Mononuclear cell (primary cell): ENCODE results near the gene LRRFIP1. TPM values are rescaled to one million over a fixed set of nuclear protein-coding genes. Genes with fewer than 3 reads are reported as not detected.
A peak's percentile ranks its signal among the peaks of the same experiment; 100 is the strongest.

Source experiments
- H3K27me3 ChIP-seq: 2 replicates; pipeline ENCODE4 v1.6.0; 2011; ENCODE audit warnings: low read length, control low read depth; ENCODE audit not compliant: insufficient read depth
- H3K4me1 ChIP-seq: 2 replicates; pipeline ENCODE4 v1.5.1; 2011; ENCODE audit warnings: mild to moderate bottlenecking, low read length, control low read depth; ENCODE audit not compliant: insufficient read depth
- H3K4me3 ChIP-seq: 2 replicates; pipeline ENCODE4 v1.5.1; 2011; ENCODE audit warnings: mild to moderate bottlenecking, low read length, moderate library complexity
- H3K9me3 ChIP-seq: 2 replicates; pipeline ENCODE4 v1.5.1; 2011; ENCODE audit warnings: low read depth, mild to moderate bottlenecking, control low read depth, low read length
- total RNA-seq: library from RNA; depleted of rRNA; stranded (reverse); fragments of >200 nt; gene quantifications from one replicate; pipeline ENCODE4 v1.2.3, GENCODE V29; 2012

Gene LRRFIP1, protein sequence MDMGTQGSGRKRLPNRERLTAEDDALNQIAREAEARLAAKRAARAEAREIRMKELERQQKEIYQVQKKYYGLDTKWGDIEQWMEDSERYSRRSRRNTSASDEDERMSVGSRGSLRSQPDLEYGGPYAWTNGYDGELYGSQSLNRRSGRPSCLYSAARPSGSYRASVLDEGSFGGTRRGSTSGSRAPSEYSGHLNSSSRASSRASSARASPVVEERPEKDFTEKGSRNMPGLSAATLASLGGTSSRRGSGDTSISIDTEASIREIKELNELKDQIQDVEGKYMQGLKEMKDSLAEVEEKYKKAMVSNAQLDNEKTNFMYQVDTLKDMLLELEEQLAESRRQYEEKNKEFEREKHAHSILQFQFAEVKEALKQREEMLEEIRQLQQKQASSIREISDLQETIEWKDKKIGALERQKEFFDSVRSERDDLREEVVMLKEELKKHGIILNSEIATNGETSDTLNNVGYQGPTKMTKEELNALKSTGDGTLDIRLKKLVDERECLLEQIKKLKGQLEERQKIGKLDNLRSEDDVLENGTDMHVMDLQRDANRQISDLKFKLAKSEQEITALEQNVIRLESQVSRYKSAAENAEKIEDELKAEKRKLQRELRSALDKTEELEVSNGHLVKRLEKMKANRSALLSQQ
- 128 TPM for total RNA-seq

DNA sequence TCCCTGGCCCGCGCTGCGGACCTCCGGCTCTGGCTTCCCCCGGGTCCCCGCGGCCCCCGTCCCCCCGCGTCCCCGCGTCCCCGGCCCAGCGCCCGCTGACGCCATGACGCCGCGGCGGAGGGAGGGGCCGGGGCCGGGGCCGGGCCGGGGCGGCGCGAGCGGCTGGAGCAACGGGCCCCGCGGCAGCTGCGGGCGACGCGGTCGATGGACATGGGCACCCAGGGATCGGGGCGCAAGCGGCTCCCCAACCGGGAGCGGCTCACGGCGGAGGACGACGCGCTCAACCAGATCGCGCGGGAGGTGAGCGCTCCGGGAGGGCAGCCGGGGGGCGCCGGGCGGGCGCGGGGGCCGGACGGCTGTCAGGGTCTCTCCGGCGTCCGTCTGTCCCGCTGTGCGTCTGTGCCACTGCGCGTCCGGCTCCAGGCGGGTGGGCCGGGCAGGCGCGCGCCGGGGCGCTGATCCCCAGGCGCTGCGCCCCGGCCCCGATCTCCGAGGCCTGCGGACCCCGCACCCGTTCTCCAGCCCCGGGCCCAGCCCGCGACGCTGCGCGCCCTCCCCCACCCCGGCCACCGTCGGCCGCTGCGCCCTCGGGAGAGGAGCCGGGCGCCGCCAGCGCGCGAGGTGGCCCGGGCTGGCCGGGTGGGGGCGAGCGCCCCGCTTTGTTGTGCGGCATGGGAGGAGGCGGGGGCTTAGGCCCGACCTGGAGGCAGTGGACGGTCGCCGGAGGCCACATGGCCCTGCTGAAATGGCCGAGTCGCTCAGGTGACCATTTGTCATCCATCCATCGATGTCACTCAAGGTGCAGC is at the start of gene LRRFIP1:
Gene LRRFIP1 (plus strand): TSS at position 147 of the 806 bp plus-strand sequence. CDS start 58 bp downstream, at position 205.
- Histone ChIP-seq H3K9me3 (no peaks in the 10 kb centered on the region), H3K4me3 (peak within 1 kb of the TSS; percentile 37), H3K4me1 (peaks cover 39% of the 10 kb centered on the region), H3K27me3 (peaks cover 16% of the 10 kb centered on the region)

DNA sequence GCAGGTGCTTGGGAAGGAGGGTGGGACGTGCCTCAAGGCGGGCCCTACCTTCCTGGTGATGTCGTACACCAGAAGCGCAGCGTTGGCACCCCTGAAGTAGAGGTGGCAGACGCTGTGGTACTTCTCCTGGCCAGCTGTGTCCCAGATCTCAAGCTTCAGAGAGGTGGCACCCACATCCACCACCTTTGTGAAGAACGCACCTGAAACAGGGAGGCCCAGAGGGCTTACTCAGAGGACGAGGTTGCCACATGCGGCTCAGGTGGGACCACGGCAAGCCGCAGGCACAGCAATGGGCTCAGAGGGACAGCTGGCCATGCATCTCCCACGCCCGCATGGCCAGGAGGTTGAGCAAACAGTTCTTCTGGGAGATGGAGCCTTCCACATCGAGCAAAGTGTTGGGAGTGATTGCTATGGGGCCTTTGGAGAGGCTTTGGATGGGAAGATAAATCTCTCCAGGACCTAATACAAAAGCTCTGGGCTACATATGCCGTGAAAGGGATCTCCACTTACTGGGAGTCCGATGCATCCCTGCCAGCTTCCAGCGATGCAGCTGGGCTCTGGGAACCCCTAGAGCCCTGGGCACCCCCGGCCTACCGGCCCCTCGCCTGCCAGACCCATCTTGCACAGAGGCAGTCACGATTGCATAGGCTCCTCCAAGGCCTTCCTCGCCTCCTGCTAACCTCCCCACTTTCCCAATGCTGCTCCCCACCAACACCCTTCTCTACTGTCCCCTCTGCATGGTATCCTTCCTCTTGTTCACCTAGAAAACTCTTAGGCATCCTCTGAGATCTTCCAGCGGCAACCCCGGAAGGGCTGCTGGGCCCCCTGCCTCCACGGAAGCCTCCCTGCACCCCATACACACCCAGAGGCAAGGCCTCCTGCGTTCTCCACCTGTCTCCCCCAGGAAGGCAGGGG is 49.2 kb upstream of the LRRFIP1 start:
- H3K4me3 ChIP-seq = no peak overlapping the region
- H3K9me3 ChIP-seq = no peaks in the 10 kb centered on the region
- no peaks in the 10 kb centered on the region for H3K27me3 ChIP-seq
- H3K4me1 ChIP-seq = no peaks in the 10 kb centered on the region

DNA sequence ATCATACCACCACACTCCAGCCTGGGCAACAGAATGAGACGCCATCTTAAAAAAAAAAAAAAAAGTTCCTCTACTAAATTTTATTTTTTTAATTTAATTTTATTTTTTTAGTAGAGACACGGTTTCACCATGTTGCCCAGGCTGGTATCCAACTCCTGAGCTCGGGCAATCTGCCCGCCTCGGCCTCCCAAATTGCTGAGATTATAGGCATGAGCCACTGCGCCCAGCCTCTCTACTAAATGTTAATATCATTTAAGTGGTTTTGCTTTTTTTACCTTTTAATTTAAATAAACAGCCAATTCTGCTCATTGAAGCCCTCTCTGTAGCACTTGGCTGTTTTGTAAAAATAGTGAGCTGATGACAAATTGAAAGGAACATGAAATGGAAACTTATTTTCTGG is 46.1 kb upstream of the LRRFIP1 start:
- H3K4me1 ChIP-seq = no peaks in the 10 kb centered on the region
- H3K27me3 ChIP-seq = no peaks in the 10 kb centered on the region
- H3K9me3 ChIP-seq = no peaks in the 10 kb centered on the region
- no peak overlapping the region for H3K4me3 ChIP-seq

DNA sequence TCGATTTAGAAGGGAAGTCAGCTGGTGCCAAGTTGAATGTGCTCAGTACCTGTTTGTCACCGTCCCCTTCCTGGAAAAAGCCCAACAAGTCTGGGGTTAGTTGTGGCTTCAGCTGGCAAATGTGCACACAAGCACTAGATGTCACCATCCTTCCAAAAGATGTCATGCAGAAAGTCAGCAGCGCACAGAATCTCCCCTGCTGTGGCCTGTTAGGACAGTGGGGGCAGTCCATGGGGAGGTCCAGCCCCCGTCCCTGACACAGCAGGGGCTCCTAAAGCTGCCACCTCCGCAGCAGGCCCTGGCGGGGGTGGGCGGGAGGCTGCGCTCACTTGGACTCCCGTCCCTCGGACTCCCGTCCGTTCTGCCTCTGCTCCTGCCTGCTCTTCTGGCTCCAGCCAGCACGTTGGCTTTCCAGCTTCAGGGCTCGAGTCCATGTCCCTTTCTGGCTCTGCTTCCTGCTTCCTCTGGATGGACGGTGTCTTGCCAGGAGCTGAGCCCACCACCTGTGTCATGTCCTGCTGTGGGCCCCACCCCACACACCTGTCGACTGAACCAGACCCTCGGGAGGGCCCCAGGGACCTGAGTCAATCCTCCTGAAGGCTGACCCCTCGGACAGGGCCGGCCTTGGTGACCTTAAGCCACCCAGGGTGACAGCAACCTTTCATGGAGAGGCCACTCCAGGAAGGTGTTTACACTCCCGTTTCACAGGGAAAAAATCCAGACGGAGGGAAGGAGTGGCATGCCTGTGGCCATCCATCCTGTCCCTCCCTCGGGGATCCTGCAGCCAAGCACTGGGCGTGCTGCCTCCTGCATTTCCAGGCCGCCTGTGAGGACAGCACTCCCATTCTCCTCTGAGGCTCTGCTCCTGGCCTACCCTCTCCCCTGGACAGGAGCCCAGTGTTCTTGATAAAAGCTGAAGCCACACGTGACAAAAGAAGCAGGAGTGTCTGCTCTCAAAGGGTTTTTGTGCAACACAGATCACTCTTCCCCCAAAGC is 45.3 kb upstream of the LRRFIP1 start:
- Histone ChIP-seq H3K9me3 (no peaks in the 10 kb centered on the region), H3K4me1 (no peaks in the 10 kb centered on the region), H3K4me3 (no peak overlapping the region), H3K27me3 (no peaks in the 10 kb centered on the region)

DNA sequence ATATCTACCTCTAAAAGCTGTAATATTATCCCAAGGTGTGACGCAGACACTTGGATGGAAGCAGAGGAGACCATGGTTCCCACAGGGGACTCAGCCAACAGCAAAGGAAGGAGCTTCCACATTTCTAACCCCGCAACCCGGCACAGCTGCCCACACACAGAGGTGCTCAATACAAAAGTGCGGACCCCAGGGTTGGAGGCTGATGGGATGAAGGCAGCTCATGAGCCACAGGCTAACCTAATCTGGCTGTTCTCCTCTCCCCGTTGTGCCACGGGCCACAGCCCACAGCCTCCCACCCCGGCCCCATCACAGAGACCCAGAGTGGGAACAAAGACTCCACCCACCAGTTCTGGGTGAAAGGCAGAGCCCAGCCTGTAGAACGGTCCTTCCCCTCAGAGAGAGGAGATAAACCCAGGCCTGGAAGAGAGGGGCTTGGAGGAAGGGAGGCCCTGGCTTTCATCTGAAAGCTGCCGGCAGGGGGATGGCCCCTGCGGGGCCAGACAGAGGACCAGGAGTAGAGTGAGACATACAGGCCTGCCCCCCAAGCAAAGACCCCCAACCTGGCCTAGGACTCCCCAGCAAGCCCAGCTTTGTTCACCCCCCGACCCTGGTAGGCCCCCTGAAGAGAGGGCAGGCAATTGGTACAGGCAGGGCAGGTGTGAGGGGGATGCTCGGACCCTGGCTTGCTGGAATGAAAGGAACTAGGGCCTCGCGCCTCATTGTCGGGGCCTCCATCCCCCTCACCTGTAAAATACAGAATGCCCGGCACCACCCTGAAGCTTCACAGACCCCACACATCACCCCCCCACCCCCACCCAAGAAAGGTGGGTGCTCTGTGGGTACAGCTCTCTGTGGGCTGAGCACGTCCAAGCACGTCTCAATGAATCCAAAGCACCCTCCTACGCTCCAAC is 43.7 kb upstream of the LRRFIP1 start:
- no peaks in the 10 kb centered on the region for H3K27me3 ChIP-seq
- no peaks in the 10 kb centered on the region for H3K4me1 ChIP-seq
- H3K4me3 ChIP-seq = no peak overlapping the region
- no peaks in the 10 kb centered on the region for H3K9me3 ChIP-seq

DNA sequence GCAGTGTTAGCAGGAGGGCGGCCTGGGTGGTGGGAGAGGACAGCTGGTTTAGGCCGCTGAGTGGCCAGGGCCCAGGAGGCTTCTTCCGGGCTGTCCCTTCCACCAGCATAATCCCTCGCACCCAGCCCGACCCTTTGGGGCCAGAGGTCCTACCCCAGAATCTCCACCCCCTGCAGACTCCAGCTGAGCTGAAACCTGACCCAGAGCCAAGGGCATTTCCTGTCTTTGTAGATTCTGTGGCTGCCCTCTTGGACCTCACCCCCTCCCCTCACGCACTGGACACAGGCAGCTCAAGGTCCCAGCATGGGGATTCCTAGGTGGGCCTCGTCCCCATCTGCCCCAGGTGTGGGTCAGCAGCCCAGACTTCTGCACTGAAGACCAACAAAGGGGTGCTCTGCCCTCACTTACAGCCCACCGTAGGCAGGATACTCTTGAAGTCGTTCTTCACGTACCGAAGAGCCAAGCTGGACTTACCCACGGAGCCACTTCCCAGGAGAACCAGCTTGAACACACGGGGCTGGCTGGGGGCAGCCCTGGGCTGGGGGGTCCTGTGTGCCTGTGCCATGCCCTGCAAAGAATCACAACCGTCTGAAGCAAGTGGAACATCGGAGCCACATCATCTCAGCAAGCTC is 41.7 kb upstream of the LRRFIP1 start:
- Histone ChIP-seq H3K4me1 (no peaks in the 10 kb centered on the region), H3K27me3 (no peaks in the 10 kb centered on the region), H3K9me3 (no peaks in the 10 kb centered on the region), H3K4me3 (no peak overlapping the region)

DNA sequence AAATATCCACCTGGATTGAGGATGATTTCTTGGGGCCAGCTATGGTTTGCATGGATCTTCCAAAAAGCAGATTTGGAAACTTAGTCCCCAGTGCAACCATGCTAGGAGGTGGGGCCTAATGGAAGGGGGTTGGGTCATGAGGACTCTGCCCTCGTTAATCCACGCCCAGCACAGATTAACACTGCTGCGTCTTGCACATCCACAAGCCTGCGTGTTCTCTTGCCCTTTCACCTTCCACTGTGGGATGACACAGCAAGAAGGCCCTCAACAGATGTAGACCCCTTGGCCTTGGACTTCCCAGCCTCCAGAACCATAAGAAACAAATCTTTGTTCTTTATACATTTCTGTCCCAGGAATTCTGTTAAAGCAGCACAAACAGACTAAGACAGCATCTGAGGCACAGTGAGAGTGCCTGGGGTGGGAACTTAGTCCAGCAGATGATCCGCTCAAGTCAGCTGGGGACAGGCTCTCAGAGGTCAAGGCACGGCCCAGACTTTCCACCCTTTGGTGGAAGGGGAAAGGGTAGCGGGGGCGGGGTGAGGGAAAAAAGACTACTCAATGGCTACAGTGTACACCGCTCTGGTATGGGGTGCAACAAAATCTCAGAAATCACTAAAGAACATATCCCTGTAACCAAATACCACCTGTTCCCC is 39.2 kb upstream of the LRRFIP1 start:
- Histone ChIP-seq H3K27me3 (no peaks in the 10 kb centered on the region), H3K4me3 (no peak overlapping the region), H3K9me3 (no peaks in the 10 kb centered on the region), H3K4me1 (peaks cover 6% of the 10 kb centered on the region)

DNA sequence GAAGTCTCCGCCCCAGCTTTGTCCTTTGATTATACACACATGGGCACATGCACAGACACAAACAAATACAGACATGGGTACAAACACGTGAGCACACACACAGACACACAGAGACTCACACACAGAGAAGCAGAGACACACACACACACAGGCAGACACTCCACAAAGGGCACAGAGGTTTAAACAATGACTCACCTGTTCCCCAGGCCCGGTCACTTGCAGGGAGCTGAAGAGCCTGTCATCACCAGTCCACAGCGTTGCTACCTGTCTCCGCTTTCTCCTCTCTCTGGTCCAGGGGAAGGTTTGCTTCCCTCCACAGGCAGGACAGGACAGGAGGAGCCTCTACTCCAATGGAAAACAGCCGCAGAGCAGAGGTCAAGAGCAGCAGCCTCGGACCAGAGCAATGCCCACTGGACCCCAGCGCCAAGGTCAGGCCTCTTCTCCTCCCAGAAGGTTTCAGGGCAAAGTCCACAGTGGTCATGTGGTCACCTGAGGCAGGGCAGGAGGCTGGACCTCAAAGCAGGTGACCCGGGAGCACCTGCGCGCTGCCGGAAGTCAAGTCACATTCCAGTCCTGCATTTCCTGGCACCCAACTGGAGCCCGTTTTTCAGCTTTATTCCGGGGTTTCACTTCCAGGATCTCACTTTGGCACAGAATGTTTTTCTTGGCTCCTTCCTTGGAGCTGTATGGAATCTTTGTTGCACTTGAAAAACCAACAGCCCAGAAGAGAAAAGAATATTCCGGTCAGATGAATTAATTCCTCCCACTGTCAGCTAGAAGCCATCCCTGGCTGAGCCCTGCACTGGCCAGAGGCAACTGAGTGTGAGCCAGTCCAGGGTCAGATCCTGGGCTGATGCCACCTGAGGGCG is 36.9 kb upstream of the LRRFIP1 start, which contains the start of gene RAB17:
Gene RAB17 (minus strand): TSS at position 463 of the 869 bp plus-strand sequence. CDS start 4,580 bp downstream, outside the sequence.
- Histone ChIP-seq H3K9me3 (no peaks in the 10 kb centered on the region), H3K4me1 (peaks cover 6% of the 10 kb centered on the region), H3K4me3 (no peak within 1 kb of the TSS), H3K27me3 (no peaks in the 10 kb centered on the region)

DNA sequence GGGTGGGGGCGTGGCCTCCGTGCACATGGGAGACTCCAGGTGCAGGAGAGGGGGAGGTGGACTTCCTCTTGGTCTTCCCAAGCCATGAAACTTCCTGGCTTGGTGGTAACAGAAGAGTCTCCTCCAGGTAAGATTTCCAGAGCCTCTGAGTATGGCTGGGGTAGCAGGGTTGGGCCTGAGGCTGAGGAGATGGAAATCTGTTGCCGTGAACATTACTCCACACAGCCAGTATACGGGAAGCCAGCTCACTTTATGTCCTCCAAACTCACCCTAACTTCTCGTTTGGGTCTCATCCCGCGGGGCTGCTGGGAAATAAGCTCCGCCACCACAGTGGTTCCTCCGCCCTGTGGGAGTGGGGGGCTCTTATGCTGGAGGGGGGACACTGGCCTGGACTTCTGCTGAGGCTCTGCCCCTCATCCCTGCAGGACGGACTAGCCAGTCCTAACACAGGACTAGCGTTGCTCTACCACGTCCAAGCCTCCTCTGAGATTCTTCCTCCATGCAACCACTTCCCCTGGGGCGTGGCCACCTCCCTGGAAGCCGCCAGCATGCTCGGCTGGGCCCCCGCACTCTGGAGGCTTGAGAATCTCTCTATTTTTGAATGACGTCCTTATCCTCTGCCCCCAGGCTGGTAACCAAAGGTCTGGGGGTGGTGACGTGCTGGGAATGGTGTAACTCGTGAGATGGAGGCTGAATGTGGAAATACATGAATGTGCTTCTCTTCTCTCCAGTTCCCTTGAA is 36.1 kb upstream of the LRRFIP1 start:
- Histone ChIP-seq H3K9me3 (no peaks in the 10 kb centered on the region), H3K4me1 (peaks cover 6% of the 10 kb centered on the region), H3K27me3 (no peaks in the 10 kb centered on the region), H3K4me3 (no peak overlapping the region)

DNA sequence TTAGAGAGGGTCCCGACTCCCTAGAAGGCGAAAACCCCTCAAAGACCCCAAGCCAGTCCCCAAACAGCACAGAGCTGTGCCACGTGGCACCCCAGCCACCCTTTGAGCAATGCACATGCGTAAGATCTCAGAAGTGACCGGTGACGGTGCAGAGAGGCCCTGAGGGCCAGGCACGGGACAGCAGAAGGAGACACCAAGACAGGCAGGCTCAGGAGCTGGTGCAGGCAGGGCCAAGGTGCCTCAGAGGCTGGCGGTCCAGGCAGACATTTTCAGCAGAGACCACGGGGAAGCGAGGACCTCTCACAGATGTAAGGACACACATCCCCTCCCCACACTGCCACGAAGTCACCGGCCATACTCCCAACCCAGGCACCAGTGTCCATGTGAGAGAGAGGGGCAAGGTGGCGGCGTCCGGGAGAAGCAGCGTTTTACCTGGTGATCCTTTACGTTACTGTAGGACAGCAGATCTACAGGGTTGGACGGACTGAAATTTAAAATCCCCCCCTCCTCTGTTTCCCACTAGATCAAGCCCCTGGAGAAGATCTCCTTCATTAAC is 34.9 kb upstream of the LRRFIP1 start:
- no peak overlapping the region for H3K4me3 ChIP-seq
- H3K4me1 ChIP-seq = peaks cover 6% of the 10 kb centered on the region
- no peaks in the 10 kb centered on the region for H3K27me3 ChIP-seq
- no peaks in the 10 kb centered on the region for H3K9me3 ChIP-seq
